ENCODE measurements around the gene LYPD3.

LYPD3 gene

DNA sequence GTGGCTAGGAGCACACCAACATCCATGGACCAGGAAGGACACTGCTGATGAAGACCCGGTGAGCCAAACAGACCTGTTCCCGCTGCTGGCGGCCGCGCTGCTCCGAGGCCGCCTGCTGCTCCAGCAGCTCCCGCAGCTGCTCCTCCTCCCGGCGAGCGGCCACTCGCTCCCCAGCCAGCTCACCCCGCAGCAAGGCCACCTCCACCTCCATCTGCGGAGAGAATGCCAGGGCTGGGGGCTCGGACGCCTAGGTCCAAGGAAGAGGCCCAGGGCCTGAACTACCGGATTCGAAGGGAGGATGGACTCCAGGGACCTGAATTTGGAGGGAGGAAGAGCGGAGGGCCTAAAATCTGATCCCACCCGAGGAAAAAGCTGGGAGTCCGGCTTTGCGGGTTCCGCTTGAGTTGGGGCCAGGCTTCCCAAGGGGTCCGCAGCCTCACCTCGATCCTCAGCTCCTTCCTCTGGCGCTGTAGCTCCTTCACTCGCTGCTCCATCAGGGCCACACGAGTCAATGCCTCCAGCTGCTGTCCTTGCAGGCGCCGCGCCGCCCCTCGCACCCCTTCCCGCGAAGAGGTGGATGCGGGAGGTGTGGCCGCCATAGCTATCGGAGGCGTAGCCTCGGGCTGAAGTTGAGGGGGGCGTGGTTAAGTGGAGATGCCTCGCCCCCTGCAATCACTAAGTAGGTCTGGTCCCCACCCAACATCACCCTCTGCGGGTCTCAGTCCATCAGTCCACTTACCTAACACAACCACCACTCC, 36.4 kb upstream of the LYPD3 start:
- TF ChIP-seq ARNT (IDR thresholded peaks at IDR 0.05) (no peak), HDGF (IDR thresholded peaks at IDR 0.05; ENCODE audit: borderline replicate concordance) (no peak), FOXM1 (IDR thresholded peaks at IDR 0.05; ENCODE audit: borderline replicate concordance) (no peak), ELF4 (IDR thresholded peaks at IDR 0.05) (no peak), NFRKB (IDR thresholded peaks at IDR 0.05) (no peak), ZNF384 (IDR thresholded peaks at IDR 0.05) (no peak), SUZ12 (IDR thresholded peaks at IDR 0.05) (no peak), LEF1 (IDR thresholded peaks at IDR 0.05; ENCODE audit: borderline replicate concordance) (no peak), TARDBP (IDR thresholded peaks at IDR 0.05) (no peak), CTBP1 (IDR thresholded peaks at IDR 0.05; ENCODE audit: borderline replicate concordance) (no peak), FOXA1 (IDR thresholded peaks at IDR 0.05) (no peak), SP1 (IDR thresholded peaks at IDR 0.05) (no peak), FOXK2 (IDR thresholded peaks at IDR 0.05) (no peak), BHLHE40 (IDR thresholded peaks at IDR 0.05; ENCODE audit: borderline replicate concordance) (no peak), L3MBTL2 (conservative IDR thresholded peaks at IDR 0.05) (no peak)
- TF ChIP-seq, protein P1, sequence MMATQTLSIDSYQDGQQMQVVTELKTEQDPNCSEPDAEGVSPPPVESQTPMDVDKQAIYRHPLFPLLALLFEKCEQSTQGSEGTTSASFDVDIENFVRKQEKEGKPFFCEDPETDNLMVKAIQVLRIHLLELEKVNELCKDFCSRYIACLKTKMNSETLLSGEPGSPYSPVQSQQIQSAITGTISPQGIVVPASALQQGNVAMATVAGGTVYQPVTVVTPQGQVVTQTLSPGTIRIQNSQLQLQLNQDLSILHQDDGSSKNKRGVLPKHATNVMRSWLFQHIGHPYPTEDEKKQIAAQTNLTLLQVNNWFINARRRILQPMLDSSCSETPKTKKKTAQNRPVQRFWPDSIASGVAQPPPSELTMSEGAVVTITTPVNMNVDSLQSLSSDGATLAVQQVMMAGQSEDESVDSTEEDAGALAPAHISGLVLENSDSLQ (IDR thresholded peaks at IDR 0.05) = no peak
- ChIA-PET CTCF (no interaction called here), POLR2A (no interaction called here)
- DNase-seq (ENCODE audit: extremely low spot score) = no peak

DNA sequence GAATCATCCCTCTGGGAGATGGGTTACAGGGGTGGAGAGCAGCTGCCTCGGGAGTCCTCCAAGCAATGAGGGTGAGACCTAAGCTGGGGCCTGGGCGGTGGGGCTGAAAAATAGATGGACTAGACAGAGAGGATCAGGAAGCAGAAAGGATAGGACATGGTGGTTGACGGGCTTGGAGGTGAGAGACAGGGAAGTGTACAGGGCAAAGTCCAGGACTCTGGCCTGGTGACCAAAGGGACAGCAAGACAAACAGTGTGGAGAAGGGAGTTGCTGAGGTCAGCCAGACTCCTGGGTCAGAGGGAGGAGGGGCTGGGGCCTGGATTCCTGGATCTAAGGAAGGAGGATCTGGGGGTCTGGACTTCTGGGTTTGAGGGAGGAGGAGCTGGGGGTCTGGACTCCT, 33.6 kb upstream of the LYPD3 start:
- TF ChIP-seq BHLHE40 (IDR thresholded peaks at IDR 0.05; ENCODE audit: borderline replicate concordance) = no peak
- no peak for DNase-seq (ENCODE audit: extremely low spot score)
- POLR2A ChIA-PET = no interaction called here
- CTCF ChIA-PET = no interaction called here

DNA sequence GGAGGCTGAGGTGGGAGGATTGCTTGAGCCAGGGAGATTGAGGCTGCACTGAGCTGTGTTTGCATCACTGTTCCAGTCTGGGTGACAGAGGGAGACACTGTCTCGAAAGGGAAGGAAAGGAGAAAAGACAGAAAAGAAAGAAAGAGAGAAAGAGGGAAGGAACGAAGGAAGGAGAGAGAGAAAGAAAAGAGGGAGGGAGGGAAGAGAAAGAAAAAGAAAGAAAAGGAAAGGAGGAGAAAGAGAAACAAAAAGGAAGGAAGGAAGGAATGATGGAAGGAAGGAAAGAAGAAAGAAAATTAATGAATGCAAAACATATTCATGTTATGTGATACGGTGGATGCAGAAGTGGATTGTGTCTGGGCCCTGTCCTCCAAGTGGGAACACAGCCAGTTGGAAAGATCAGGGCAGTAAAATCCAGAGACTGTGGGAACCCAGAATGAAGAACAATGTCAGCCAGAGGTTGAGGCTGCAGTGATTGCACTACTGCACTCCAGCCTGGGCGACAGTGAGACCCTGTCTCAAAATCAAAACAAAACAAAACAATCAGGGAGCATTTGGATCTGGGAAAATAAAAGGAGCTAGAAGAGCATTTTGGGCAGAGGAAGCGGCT, 32.9 kb upstream of the LYPD3 start:
- no peak for DNase-seq (ENCODE audit: extremely low spot score)
- CTCF ChIA-PET = no interaction called here
- POLR2A ChIA-PET = no interaction called here
- TF ChIP-seq, protein P1 (IDR thresholded peaks at IDR 0.05) = no peak
- TF ChIP-seq BHLHE40 (IDR thresholded peaks at IDR 0.05; ENCODE audit: borderline replicate concordance) (no peak), LEF1 (IDR thresholded peaks at IDR 0.05; ENCODE audit: borderline replicate concordance) (no peak), FOXM1 (IDR thresholded peaks at IDR 0.05; ENCODE audit: borderline replicate concordance) (no peak), NFRKB (IDR thresholded peaks at IDR 0.05) (no peak), HDGF (IDR thresholded peaks at IDR 0.05; ENCODE audit: borderline replicate concordance) (no peak), TARDBP (IDR thresholded peaks at IDR 0.05) (no peak), ZNF384 (IDR thresholded peaks at IDR 0.05) (no peak), FOXA1 (IDR thresholded peaks at IDR 0.05) (no peak), SUZ12 (IDR thresholded peaks at IDR 0.05) (no peak), L3MBTL2 (conservative IDR thresholded peaks at IDR 0.05) (no peak)

DNA sequence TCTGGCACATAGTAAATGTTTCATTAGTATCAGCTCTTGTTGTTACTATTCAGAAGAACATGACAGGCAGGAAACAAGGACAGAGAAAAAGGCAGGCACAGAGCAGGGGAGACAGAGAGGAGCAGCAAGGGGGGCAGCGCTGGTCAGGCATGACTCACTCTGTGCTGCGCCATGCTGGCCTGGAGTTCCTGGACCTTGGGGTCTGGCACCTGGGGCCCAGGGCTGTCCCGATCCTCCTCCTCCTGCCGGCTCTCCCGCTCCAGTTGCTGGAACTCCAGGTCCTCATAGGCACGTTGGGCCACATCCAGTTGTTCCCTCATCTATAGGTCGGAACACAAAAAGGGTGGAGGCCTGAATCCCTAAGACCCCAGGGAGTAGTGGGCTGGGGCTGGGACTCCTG, 31.6 kb upstream of the LYPD3 start:
- CTCF ChIA-PET = interaction anchor here (0.6 to 1.1 kb wide), 2 partner anchors 24 to 50 kb away, joined by 4 to 5 read pairs; no protein-coding TSS in a partner anchor
- DNase-seq (ENCODE audit: extremely low spot score) = no peak
- TF ChIP-seq SP1 (IDR thresholded peaks at IDR 0.05) (no peak), NFRKB (IDR thresholded peaks at IDR 0.05) (no peak), TARDBP (IDR thresholded peaks at IDR 0.05) (no peak), ZNF384 (IDR thresholded peaks at IDR 0.05) (no peak)
- POLR2A ChIA-PET = no interaction called here

DNA sequence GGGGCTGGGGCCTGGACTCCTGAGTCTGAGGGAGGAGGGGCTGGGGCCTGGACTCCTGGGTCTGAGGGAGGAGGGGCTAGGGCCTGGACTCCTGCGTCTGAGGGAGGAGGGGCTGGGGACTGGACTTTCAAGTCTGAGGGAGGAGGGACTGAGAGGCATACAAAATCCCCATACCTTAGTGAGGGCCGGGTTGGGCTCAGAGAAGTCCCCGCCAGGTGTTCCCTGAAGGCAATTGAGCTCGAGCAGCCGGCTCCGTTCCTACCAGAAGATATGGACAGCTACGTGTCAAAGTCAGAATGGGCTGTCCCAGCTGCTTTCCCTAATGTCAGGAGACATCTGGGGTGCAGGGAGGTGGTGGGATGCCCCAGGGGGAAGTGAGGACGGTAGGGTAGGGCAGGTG, 29.7 kb upstream of the LYPD3 start:
- CTCF ChIA-PET = no interaction called here
- POLR2A ChIA-PET = interaction anchor here (2.2 kb wide), 1 partner anchor 9 kb away, joined by 6 read pairs; the partner anchor contains the start of gene PHLDB3
- TF ChIP-seq LEF1 (IDR thresholded peaks at IDR 0.05; ENCODE audit: borderline replicate concordance) (no peak), HDGF (IDR thresholded peaks at IDR 0.05; ENCODE audit: borderline replicate concordance) (no peak), FOXM1 (IDR thresholded peaks at IDR 0.05; ENCODE audit: borderline replicate concordance) (no peak)
- no peak for DNase-seq (ENCODE audit: extremely low spot score)

DNA sequence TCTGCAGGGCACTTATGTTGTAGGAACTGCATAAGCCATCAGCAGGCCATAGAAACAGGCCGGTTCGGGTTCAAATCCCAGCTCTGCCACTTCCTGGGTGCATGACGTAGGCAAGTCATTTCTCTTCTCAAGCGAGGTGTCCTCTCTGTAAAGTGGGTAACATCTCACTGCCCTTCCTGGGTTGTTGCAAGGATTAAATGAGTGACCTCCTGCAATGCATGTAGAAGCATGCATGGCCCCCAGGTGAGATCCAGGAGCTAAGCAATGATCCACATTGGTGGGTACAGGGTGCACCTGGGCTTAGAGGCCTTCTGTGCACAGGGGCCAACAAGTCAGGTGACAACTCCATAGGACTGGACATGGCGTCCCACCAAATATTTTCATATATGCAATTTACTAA, 25.4 kb upstream of the LYPD3 start:
- TF ChIP-seq, protein P1 (IDR thresholded peaks at IDR 0.05) = no peak
- TF ChIP-seq NFRKB (IDR thresholded peaks at IDR 0.05) = no peak
- TF ChIP-seq TARDBP (IDR thresholded peaks at IDR 0.05) = no peak
- no peak for TF ChIP-seq L3MBTL2 (conservative IDR thresholded peaks at IDR 0.05)
- TF ChIP-seq SUZ12 (IDR thresholded peaks at IDR 0.05) = no peak
- TF ChIP-seq FOXM1 (IDR thresholded peaks at IDR 0.05; ENCODE audit: borderline replicate concordance) = no peak
- TF ChIP-seq CTBP1 (IDR thresholded peaks at IDR 0.05; ENCODE audit: borderline replicate concordance) = no peak
- POLR2A ChIA-PET = no interaction called here
- no peak for DNase-seq (ENCODE audit: extremely low spot score)
- CTCF ChIA-PET = no interaction called here

Measured in HEK293T (cell line).